LNCAP (cell line): ENCODE results near the gene PDLIM4.

Source experiments
- CTCF ChIP-seq: fragments of 450-650 bp; IDR thresholded peaks from 2 replicates; pipeline ENCODE4 v1.5.1; 2017; ENCODE audit warnings: mild to moderate bottlenecking

PDLIM4 gene

GRCh38 chr5:132214491-132214890 lies 43.0 kb upstream of the PDLIM4 start:
- no peak for TF ChIP-seq CTCF

GRCh38 chr5:132215329-132215728 lies 42.2 kb upstream of the PDLIM4 start:
- no peak for TF ChIP-seq CTCF

GRCh38 chr5:132218321-132218720 lies 39.2 kb upstream of the PDLIM4 start:
- no peak for TF ChIP-seq CTCF

GRCh38 chr5:132219289-132219970 lies 38.1 kb upstream of the PDLIM4 start:
- no peak for TF ChIP-seq CTCF

- TF ChIP-seq CTCF = no peak
These were observed 37.5 kb upstream of the PDLIM4 start for GRCh38 chr5:132219981-132220380.

GRCh38 chr5:132220491-132220890 lies 37.0 kb upstream of the PDLIM4 start:
- TF ChIP-seq CTCF = no peak

GRCh38 chr5:132221781-132222648 lies 35.5 kb upstream of the PDLIM4 start:
- TF ChIP-seq CTCF = no peak
